ENCODE data around the gene TPX2. TPM values are rescaled to one million over a fixed set of nuclear protein-coding genes. Genes with fewer than 3 reads are reported as not detected.

TPX2 gene
- polyA plus RNA-seq, 3 donors, result 44.9 to 53.9 (median 49.4) TPM

GRCh38 chr20:31704225-31705119, 34.6 kb upstream of the TPX2 start:
- DNase-seq, result no peak

- DNase-seq, result no peak
These were observed 33.9 kb upstream of the TPX2 start for GRCh38 chr20:31705191-31705590.

DNA sequence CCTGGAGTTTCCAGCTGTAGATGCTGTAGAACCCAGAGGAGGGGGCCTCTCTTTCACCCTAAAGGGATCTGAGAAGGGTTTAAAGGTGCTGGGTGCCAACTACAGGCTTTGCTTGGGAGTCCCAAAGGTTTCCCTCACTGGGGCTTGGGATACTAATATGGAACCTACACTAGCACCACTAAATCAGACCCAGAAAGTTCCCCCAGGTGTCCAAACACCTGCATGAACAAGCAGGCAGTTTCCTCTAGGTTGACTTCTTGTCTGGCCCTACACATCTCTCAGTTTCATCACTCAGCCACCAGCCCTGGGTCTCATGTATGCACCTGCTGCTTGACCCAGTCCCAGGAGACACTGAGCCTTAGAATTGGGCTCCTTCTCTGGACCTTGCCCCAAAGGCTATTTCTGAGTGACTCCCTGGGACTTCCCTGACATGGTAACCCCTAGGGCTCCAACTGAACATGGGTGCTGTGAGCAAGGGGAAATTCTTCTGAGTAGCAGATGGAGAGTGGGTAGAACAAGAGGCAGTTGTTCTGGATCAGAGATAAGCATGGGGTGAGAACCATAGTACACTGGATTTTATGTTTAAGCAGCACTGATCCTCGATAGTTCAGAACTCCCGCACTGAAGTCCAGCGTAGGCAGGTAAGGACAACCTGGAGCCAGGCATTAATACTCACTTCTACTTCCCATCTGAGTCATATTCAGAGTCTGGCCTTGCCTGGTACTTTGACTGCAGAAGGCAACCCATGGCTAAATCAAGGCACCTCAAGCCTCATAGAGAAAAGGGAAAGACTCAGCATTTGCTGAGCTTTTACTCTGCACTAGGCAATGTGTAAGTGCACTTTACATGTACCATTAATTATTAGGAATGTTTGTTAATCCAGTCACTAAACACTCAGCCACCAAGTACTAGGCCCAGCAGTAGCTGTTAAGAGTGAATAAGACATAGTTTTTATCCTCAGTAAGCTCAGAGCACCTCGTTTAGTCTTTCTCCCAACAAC, 33.2 kb upstream of the TPX2 start:
- no peak for DNase-seq

DNA sequence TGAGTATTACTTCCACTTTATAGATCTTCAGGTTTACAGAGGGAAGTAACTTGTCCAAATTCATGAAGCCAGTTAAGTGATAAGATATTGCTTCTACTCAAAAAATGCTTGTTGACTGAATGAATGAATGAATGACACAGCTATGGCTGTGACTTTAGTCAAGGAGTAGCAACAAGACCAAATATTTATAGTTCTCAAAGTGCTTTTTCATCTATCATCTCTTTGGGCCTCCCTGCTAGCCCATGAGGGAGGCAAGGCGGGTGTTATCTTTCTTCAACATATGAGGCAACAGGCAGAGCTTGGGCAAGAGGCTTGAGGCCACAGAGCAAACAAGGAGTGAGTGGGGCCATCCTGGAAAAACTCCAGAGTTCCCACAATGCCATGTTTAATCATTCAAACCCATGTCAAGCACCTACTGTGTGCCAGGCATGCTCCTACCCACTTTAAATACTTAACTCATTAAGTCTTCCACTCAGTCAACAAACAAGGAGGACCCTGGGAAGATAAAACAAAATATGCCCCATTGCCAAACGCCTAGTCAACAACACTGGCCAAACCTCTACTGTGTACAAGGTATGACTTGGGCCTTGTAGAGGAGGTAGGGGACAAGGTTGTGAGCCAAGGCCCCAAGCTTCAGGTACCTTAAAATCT, 32.4 kb upstream of the TPX2 start:
- DNase-seq, result no peak

- no peak for DNase-seq
These were observed 31.9 kb upstream of the TPX2 start for GRCh38 chr20:31707258-31707615.

DNA sequence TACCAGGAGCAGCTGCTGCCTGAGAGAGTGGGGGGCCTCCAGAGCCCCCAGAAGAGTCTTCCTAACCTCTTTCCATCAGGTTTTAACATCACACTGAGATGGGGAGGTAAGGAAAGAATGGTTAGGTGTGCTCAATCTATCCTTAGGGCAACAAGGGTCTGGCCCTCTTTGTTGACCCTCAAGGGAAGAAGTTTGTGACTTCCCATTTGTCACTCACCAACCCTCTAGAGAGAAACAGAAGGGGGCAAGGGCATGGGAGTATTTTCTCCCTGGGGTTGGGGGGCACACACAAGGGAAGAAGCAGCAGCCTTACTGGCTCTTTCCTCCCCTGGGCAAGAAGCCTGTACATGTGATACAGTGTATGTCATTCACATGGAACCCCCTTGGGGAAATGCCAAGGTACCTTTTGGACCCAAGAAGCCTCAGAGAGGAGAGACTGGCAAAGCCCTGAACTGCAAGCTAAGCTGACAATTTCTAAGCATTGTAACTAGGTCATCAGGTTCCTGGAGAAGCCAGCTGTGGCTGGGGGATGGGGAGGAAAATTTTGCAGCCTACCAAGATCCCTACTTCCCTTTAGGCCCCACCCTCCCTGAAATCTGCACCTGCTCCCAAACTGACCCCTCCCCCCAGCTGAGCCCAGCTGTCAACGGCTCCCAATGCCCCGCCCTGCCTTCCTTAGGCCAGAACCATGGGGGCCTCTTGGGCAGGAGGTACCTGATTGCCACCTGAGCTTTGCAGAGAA, 30.9 kb upstream of the TPX2 start:
- DNase-seq, result no peak

DNA sequence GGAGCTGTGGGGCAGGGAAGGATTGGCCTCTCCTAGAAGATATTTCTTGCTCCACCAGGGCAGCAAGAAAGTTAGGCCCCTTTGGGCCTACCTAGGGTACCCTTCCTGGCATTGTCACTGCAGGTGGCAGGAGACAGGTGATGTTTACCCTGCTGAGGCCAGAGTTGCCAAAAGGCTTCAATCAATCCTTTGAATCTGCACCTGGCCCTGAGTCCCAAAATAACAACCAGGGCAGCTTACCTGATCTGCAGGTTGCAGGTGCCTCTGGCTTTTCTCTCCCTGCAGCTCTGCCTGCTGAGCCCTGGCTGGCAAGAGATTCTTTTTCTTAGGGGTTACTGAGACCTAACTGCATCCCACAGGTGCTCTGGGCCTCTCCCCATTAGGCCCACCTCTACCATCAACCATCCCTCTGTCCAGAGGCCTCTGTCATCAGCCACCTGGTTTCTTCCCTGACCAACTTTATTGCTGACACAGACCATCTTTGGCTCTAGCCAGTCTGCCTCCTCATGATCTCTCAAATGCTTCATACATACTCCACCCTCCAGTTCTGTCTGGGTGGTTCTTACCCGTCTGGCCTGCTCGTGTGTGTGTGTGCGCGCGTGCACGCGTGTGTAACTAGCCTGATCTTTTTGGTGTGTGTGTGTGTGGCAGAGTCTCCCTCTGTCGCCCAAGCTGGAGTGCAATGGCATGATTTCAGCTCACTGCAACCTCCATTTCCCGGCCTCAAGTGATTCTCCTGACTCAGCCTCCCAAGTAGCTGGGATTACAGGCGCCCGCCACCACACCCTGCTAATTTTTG, 30.2 kb upstream of the TPX2 start:
- DNase-seq, result no peak

- no peak for DNase-seq
These were observed 29.2 kb upstream of the TPX2 start for GRCh38 chr20:31709939-31710338.

GRCh38 chr20:31710423-31711108, 28.5 kb upstream of the TPX2 start:
- DNase-seq, result no peak

DNA sequence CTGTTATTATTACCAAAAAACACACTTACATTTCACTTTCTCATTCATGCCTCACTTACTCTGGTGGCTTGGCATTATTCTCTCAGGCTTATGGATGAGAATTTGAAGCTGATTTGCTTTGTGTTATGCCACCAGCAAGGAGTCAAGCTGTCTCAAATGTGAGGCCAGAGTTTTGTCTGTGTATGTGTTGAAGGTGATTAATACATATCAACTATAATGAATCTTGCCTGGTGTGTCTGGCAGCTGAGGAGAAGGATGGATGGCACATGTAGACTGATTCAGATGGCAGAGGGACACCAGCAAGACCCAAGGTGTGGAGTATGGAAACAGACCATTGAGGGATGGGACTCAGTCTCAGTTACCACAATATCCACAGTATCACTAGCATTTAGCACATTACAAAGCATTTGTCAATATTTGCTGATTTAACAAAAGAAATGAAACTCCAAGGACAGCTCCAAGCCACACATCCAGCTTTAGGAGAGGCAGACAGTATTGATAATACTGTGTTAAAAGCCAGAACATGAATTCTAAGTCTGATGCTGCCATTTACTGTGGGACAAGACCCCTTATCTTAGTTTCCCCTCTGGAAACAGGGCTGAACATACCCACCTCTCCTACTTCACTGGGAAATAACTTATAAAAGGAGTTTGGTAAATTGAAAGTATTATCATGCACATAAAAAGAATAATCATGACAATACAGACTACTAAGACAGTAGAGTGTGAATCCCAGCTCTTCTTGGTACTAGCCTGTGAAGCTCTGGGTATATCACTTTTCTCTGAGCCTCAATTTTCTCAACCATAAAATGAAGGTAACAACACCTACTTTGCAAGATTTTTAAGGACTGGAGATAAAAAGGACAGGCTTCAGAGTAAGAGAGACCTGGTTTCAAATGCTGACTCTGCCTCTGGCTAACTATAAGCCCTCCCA, 27.6 kb upstream of the TPX2 start:
- no peak for DNase-seq

DNA sequence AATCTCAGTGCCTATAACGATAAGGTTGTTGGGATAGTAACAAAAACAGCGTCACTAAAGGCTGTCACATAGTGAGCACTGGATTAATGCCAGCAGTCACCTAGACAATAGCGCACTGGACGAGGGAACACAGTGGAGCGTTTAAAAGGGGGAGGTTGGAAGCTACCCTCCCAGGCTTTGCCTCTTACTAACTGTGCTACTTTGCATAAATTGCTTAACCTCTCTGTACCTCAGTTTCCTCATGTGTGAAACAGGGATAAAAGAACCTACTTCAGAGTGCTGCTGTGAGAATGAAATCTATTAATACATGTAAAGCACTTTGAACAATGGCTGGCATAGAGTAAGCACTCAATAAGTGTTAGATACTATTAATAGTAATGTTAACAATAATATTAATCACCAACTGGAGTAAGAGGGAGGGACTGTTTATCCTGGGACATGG, 27.0 kb upstream of the TPX2 start:
- DNase-seq, result no peak

GRCh38 chr20:31712564-31713311, 26.4 kb upstream of the TPX2 start:
- DNase-seq, result peak; percentile 78

GRCh38 chr20:31713312-31714273, 25.5 kb upstream of the TPX2 start:
- DNase-seq, result peak; percentile 69

- DNase-seq, result no peak
These were observed 23.3 kb upstream of the TPX2 start for GRCh38 chr20:31715766-31716165.

GRCh38 chr20:31716351-31716750, 22.7 kb upstream of the TPX2 start:
- no peak for DNase-seq

DNA sequence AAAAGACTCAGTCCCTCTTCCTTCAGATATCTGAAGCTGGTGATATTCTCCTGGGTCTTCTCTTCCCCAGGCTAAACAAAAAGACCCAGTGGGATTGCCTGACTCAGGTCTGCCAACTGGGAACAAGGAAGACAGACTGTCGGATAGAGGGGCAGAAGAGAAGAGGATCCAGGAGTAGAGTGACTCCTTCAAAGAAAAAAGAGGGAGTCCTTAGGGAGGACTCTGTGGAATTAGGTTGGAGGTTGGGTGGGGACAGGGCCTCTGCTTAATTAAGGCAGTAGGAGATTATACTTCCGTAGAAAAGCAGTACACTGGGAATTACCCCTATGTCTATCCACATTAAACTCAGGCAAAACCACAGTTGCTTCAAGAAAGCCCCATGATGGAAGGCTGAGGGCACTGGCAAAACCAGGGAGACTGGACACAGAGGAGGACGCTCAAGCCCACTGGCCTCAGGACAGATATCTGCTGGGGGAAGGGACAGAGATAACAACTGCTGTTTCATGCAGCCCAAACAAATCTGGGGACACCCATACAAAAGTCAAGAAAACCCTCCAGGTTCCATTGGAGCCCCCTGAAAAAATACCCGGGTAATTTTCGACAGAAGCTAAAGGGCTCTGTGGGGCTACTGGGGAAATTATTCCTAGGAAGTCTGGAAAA, 22.1 kb upstream of the TPX2 start:
- no peak for DNase-seq
